HG03135 (cell line): ENCODE data around the gene AFAP1.

Source experiments
- ATAC-seq: cut with Tn5 transposase; IDR thresholded peaks from one replicate; pipeline ENCODE4 v1.9.1; 2021; ENCODE audit warnings: mild to moderate bottlenecking, moderate library complexity; ENCODE audit not compliant: unreplicated experiment

AFAP1 gene

GRCh38 chr4:7844594-7844991 lies 95.1 kb downstream of the AFAP1 start:
- no peak for ATAC-seq

- no peak for ATAC-seq
Measured at GRCh38 chr4:7843831-7844593, 95.6 kb downstream of the AFAP1 start.

GRCh38 chr4:7842384-7843279 lies 97.0 kb downstream of the AFAP1 start:
- ATAC-seq = no peak

GRCh38 chr4:7841894-7842293 lies 97.8 kb downstream of the AFAP1 start:
- no peak for ATAC-seq

- no peak for ATAC-seq
Measured at GRCh38 chr4:7841071-7841470, 98.6 kb downstream of the AFAP1 start.

- ATAC-seq = no peak
Measured at GRCh38 chr4:7839856-7840255, 99.8 kb downstream of the AFAP1 start.

GRCh38 chr4:7838136-7838782 lies 101.4 kb downstream of the AFAP1 start:
- no peak for ATAC-seq

- ATAC-seq = no peak
Measured at GRCh38 chr4:7837597-7838135, 102.0 kb downstream of the AFAP1 start.

- ATAC-seq = no peak
Measured at GRCh38 chr4:7831858-7832730, 107.6 kb downstream of the AFAP1 start.

- ATAC-seq = no peak
Measured at GRCh38 chr4:7831330-7831729, 108.3 kb downstream of the AFAP1 start.

GRCh38 chr4:7830747-7831146 lies 108.9 kb downstream of the AFAP1 start:
- ATAC-seq = no peak

GRCh38 chr4:7829652-7830580 lies 109.7 kb downstream of the AFAP1 start:
- no peak for ATAC-seq

- ATAC-seq = no peak
Measured at GRCh38 chr4:7828793-7829301, 110.8 kb downstream of the AFAP1 start.

- ATAC-seq = no peak
Measured at GRCh38 chr4:7828011-7828720, 111.5 kb downstream of the AFAP1 start.

GRCh38 chr4:7827566-7827965 lies 112.1 kb downstream of the AFAP1 start:
- no peak for ATAC-seq

GRCh38 chr4:7826909-7827306 lies 112.8 kb downstream of the AFAP1 start:
- no peak for ATAC-seq

- ATAC-seq = no peak
Measured at GRCh38 chr4:7826176-7826908, 113.3 kb downstream of the AFAP1 start.

- ATAC-seq = no peak
Measured at GRCh38 chr4:7824218-7824617, 115.4 kb downstream of the AFAP1 start.
